Activated CD4-positive, alpha-beta T cell treated with anti-CD3 and anti-CD28 coated beads for 36 hours (primary cell): ENCODE data around the gene PIR. TPM values are rescaled to one million over a fixed set of nuclear protein-coding genes. Genes with fewer than 3 reads are reported as not detected.

Experiments used
- ATAC-seq: fragments of 200-7000 bp; cut with Tn5 transposase; one replicate; pipeline ENCODE4 v1.10.0; 2021; ENCODE audit warnings: mild to moderate bottlenecking, moderate library complexity
- CTCF ChIA-PET: fragments of 350-600 bp; sonication (Branson Sonifier 250); formaldehyde crosslinking; loops from one replicate; lab custom pipeline; 2021; ENCODE audit warnings: antibody characterized with exemption; lab: Charles Lee
- POLR2A ChIA-PET: fragments of 350-600 bp; sonication (Branson Sonifier 250); formaldehyde crosslinking; loops from one replicate; lab custom pipeline; 2021; ENCODE audit warnings: antibody characterized with exemption, inconsistent platforms; lab: Charles Lee
- DNase-seq: peaks from one replicate; pipeline ENCODE4 v3.0.0-alpha.2; 2020
- H3K27ac Mint-ChIP-seq: one replicate; pipeline ENCODE4 v1.8.0; 2021; ENCODE audit warnings: mixed read lengths
- H3K27me3 Mint-ChIP-seq: one replicate; pipeline ENCODE4 v1.8.0; 2021; ENCODE audit warnings: mixed read lengths
- H3K36me3 Mint-ChIP-seq: one replicate; pipeline ENCODE4 v1.8.0; 2021; ENCODE audit warnings: low read depth, mixed read lengths
- H3K4me1 Mint-ChIP-seq: one replicate; pipeline ENCODE4 v1.8.0; 2021; ENCODE audit warnings: mixed read lengths
- H3K4me3 Mint-ChIP-seq: one replicate; pipeline ENCODE4 v1.8.0; 2021; ENCODE audit warnings: mild to moderate bottlenecking, moderate library complexity, mixed read lengths
- H3K9me3 Mint-ChIP-seq: one replicate; pipeline ENCODE4 v1.8.0; 2021; ENCODE audit warnings: low read depth, mixed read lengths
- intact Hi-C, 2 experiments: fragments of 100-400 bp; cut with DNase I in 1 of 2; cut with micrococcal nuclease in 1 of 2; formaldehyde crosslinking; loops; one replicate each; pipeline versions ENCODE4 v1.14.2 to v1.15.1; 2022 to 2024; cut with DNase I, micrococcal nuclease
- total RNA-seq, 2 experiments: library from RNA; stranded (reverse); gene quantifications; one replicate each; pipeline ENCODE4 v1.2.3, GENCODE V29; 2021

The PIR gene
- total RNA-seq, 2 experiments from 2014 or later = 1.4 to 2.3 TPM

DNA sequence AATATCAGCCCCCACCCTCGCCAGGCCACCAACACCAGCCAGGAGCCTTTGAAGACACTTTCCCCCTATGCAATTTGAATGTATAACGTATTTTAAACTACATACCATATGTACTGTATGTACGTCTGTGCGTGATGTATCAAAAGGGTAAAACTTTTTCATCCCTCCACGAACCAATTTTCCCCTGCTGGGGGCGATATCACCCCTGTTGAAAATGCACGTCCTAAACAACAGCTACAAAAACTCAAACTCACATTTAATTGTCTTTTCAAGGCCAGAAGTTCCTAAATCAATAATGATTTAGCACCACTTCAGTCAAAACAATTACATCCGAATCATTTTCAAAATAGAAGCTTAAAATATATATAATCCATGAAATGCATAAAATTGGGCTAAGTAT is 110.3 kb downstream of the PIR start:
- H3K4me3 Mint-ChIP-seq = no peak overlapping the region
- ChIA-PET CTCF (interaction anchor here (0.7 to 1.2 kb wide), 2 partner anchors 52 to 94 kb away, joined by 3 read pairs; no protein-coding TSS in a partner anchor), POLR2A (no interaction called here)
- H3K27me3 Mint-ChIP-seq = peaks cover 5% of the 10 kb centered on the region
- DNase-seq (no peak), ATAC-seq (no peak)
- no peaks in the 10 kb centered on the region for H3K36me3 Mint-ChIP-seq
- no peaks in the 10 kb centered on the region for H3K9me3 Mint-ChIP-seq
- intact Hi-C loops = no loop called here
- H3K27ac Mint-ChIP-seq = no peak overlapping the region
- no peaks in the 10 kb centered on the region for H3K4me1 Mint-ChIP-seq

DNA sequence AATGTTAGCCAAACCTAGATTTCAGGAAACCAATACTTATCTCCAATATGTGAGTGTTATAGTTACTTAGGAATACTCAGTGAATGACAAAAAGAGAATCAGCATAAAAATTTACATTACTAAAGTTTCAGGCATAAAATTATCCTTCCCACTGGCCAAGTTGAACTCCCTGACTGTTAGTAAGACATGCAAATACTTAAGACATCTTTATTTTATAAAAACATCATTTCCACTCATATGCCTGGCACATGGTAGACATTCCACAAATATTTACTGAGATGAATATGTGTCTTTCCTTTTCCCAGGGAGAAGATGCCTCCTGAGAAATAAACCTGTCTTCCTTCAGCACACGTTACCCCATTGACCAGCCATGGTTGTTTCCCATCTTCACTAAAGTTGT is 116.2 kb downstream of the PIR start:
- no peaks in the 10 kb centered on the region for H3K4me1 Mint-ChIP-seq
- H3K9me3 Mint-ChIP-seq = no peaks in the 10 kb centered on the region
- H3K27me3 Mint-ChIP-seq = no peaks in the 10 kb centered on the region
- H3K4me3 Mint-ChIP-seq = no peak overlapping the region
- ChIA-PET POLR2A (no interaction called here), CTCF (no interaction called here)
- DNase-seq (no peak), ATAC-seq (no peak)
- H3K36me3 Mint-ChIP-seq = no peaks in the 10 kb centered on the region
- intact Hi-C loops = no loop called here
- H3K27ac Mint-ChIP-seq = no peak overlapping the region

DNA sequence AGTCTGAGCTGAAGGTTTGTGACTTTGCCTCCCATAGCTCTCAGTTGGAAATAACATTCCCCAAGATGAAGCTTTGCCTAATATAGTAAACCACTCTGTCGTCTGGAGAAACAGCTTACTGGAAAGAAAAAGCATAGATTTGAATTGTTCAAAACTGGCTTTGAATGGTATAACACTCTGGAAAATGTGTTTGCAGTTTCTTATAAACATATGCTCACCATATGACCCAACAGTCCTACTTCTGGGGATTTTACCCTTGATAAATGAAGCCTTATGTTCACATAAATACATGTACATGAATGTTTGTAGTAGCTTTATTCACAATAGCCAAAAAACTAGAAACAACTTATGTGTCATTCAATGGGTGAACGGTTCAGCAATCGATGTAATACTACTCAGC is 119.2 kb downstream of the PIR start:
- ATAC-seq = no peak
- ChIA-PET POLR2A (no interaction called here), CTCF (no interaction called here)
- H3K9me3 Mint-ChIP-seq = no peaks in the 10 kb centered on the region
- H3K4me3 Mint-ChIP-seq = no peak overlapping the region
- DNase-seq = no peak
- no peaks in the 10 kb centered on the region for H3K4me1 Mint-ChIP-seq
- peaks cover 3% of the 10 kb centered on the region for H3K27me3 Mint-ChIP-seq
- H3K27ac Mint-ChIP-seq = no peak overlapping the region
- no peaks in the 10 kb centered on the region for H3K36me3 Mint-ChIP-seq
- intact Hi-C loops = no loop called here

DNA sequence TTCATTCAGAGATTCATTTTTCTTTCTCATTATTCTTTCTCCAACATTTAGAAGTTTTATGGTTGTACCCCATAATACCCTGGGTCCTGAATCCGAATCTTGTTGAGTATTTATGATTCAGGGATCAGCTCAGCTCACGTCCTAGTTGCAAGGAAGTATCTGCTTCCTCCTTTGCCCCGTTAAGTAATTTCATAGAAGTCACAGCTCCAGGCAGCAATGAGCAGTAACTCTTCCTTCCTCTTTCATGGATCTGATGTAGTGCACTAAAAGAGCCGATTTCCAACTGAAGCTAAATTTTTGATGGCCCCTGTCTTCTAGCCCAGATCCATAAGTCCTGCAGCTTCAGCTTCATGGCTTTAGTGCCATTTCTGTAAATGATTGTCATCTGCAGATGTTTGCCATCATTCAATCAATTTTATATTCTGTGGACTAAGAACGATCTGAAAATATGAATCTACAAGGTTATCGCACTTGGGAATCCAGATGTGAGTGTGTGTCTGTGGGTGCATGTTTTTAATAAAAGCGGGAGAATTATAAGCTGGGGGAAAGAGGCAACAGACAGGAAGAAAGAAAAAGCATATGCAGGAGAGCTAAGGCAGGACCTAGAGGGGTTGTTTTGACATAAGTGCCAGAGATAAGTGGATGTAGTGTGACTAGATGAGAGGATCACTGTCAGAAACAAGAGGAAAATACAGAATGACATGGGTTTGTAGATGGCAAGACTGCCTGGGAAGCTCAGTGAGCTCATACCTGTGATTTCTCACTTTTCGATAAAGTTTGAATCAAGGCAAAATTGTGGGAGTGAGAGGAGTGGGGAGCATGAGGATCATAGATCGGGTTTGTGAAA is 126.4 kb downstream of the PIR start:
- H3K9me3 Mint-ChIP-seq = no peaks in the 10 kb centered on the region
- ChIA-PET CTCF (interaction anchor here (0.6 to 0.7 kb wide), 2 partner anchors 11 to 1765 kb away, joined by 3 to 4 read pairs; no protein-coding TSS in a partner anchor), POLR2A (no interaction called here)
- no peak overlapping the region for H3K4me3 Mint-ChIP-seq
- intact Hi-C loops = no loop called here
- no peak for ATAC-seq
- no peak overlapping the region for H3K27ac Mint-ChIP-seq
- no peaks in the 10 kb centered on the region for H3K4me1 Mint-ChIP-seq
- H3K27me3 Mint-ChIP-seq = peaks cover 13% of the 10 kb centered on the region
- no peak for DNase-seq
- H3K36me3 Mint-ChIP-seq = no peaks in the 10 kb centered on the region

DNA sequence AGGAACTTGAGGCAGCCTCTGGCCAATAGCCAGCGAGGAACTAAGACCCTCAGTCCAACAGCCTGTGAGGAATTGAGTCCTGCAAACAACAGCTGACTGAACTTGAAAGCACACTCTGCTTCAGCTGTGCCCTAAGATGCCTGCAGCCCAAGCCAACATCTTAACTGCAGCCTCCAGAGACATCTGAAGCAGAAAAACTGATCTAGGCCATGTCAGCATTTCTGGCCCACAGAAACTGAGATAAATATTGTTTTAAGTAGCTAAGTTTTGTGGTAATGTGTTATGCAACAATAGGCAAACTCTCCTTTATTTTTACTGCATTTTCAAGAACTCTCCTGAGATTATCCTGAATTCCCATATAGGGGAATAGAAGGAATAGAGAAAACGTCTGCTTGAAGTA is 133.4 kb downstream of the PIR start:
- intact Hi-C loops = loop anchor here in 1 of 2 experiments (10.0 kb wide), 1 partner anchor 285 kb away; no protein-coding TSS in a partner anchor
- H3K4me3 Mint-ChIP-seq = no peak overlapping the region
- no peaks in the 10 kb centered on the region for H3K36me3 Mint-ChIP-seq
- H3K9me3 Mint-ChIP-seq = no peaks in the 10 kb centered on the region
- H3K27me3 Mint-ChIP-seq = peaks cover 2% of the 10 kb centered on the region
- no peak for ATAC-seq
- no peaks in the 10 kb centered on the region for H3K4me1 Mint-ChIP-seq
- ChIA-PET CTCF (interaction anchor here (0.6 to 1.2 kb wide), 2 partner anchors 14 to 117 kb away, joined by 3 to 6 read pairs; no protein-coding TSS in a partner anchor), POLR2A (no interaction called here)
- no peak for DNase-seq
- no peak overlapping the region for H3K27ac Mint-ChIP-seq

DNA sequence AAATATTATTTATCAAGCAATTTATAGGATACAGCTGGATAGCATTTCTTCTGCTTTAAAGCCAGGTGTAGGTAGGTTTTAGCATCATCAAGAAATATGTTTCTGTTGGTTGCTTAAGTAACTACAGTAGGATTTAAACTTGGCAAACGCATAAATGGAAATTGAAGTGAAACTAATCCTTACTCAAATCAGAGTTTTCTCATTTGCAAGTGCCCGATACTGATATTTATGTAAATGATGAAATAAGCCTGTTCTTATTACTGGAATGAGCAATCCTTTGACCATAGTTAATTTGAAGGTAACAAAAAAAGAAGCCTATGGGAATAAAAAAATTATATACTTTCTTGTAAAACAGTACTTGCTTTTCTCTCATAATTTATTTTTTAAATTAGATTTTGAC is 134.6 kb downstream of the PIR start:
- Mint-ChIP-seq H3K27me3 (peaks cover 2% of the 10 kb centered on the region), H3K4me1 (no peaks in the 10 kb centered on the region), H3K36me3 (no peaks in the 10 kb centered on the region), H3K9me3 (no peaks in the 10 kb centered on the region), H3K4me3 (no peak overlapping the region), H3K27ac (no peak overlapping the region)
- ChIA-PET POLR2A (no interaction called here), CTCF (interaction anchor here (0.6 kb wide), 1 partner anchor 33 kb away, joined by 4 read pairs; no protein-coding TSS in a partner anchor)
- DNase-seq = no peak
- ATAC-seq = no peak
- intact Hi-C loops = loop anchor here in 1 of 2 experiments (10.0 kb wide), 1 partner anchor 286 kb away; no protein-coding TSS in a partner anchor

DNA sequence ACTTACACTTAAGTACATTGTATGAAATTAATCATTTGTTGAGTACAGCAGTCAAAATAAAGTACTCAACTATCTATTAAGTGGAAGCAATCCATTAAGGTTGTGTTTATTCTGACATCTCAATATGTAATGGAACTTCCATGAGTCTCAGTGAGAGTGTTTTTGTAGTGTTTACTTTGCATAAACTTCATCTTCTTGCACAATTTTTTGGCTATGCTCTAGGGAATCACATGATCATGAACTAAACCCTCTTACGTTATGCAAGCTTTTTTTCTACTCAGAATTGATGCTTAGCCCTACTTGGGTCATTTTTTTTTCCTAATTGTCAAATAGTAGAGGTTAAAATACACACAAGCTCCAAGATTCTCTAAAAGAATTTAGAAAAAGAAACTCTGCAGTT is 136.7 kb downstream of the PIR start:
- ChIA-PET CTCF (no interaction called here), POLR2A (no interaction called here)
- no peak for DNase-seq
- H3K36me3 Mint-ChIP-seq = no peaks in the 10 kb centered on the region
- no peak overlapping the region for H3K27ac Mint-ChIP-seq
- ATAC-seq = no peak
- intact Hi-C loops = loop anchor here in 1 of 2 experiments (10.0 kb wide), 1 partner anchor 288 kb away; no protein-coding TSS in a partner anchor
- peaks cover 2% of the 10 kb centered on the region for H3K27me3 Mint-ChIP-seq
- H3K4me3 Mint-ChIP-seq = no peak overlapping the region
- no peaks in the 10 kb centered on the region for H3K9me3 Mint-ChIP-seq
- H3K4me1 Mint-ChIP-seq = no peaks in the 10 kb centered on the region

DNA sequence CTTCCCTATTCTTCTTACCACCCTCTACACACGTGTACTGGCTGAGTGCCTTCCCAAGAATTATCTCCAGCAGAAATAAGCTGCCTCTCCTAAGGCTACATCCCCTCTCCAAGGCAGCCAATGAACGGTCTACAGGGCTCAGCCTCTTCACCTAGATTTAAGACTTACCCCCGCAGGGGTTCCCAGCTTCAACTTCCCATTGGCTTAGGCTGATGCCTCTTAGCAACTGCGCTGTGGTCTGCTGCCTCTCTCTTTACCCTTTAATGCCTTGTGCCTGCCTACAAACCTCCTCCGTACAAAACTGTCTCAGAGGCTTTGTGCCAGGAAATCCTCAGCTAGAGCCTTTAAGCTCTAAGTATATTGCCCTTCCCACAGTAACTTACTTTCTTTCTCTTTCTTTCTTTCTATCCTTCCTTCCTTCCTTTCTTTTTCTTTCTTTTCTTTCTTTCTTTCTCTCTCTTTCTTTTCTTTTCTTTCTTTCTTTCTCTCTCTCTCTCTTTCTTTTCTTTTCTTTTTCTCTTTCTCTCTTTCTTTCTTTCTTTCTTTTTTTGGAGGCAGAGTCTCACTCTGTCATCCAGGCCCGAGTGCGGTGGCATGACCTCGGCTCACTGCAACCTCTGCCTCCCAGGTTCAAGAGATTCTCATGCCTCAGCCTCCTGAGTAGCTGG is 142.7 kb downstream of the PIR start:
- intact Hi-C loops = loop anchor here in 1 of 2 experiments (10.0 kb wide), 1 partner anchor 294 kb away; no protein-coding TSS in a partner anchor
- H3K27me3 Mint-ChIP-seq = peaks cover 2% of the 10 kb centered on the region

DNA sequence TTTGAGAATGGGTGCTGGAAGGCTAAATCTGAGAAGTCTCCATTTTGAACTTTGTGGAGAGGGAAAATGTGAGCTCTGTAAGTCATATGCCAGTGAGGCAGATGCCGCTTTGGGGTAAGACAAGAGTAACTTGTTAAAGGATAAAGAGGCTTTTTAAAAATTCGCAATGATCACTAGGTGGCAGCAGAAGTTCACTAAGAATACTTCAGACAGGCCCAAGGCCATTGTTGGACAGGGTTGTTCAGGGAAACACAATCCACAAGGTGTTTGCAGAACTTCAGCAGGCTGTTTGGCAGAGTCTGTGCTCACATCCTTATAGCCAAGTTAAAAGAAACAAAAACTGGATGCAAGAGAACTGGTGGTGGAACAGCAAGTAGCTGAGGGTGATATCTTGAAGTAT is 144.1 kb downstream of the PIR start:
- ChIA-PET POLR2A (no interaction called here), CTCF (interaction anchor here (0.6 to 4.1 kb wide), 13 partner anchors 10 to 1226 kb away, joined by 3 to 32 read pairs (median 3); no protein-coding TSS in a partner anchor)
- Mint-ChIP-seq H3K27ac (no peak overlapping the region), H3K36me3 (no peaks in the 10 kb centered on the region), H3K27me3 (peaks cover 2% of the 10 kb centered on the region), H3K4me1 (no peaks in the 10 kb centered on the region), H3K9me3 (no peaks in the 10 kb centered on the region), H3K4me3 (no peak overlapping the region)
- ATAC-seq (peak; percentile 58), DNase-seq (peak; percentile 11)
- intact Hi-C loops = loop anchor here (1.0 to 2.0 kb wide), 3 partner anchors 119 to 216 kb away; no protein-coding TSS in a partner anchor

More for the DNA sequence above, 142.7 kb downstream of the PIR start:
- Mint-ChIP-seq H3K36me3 (no peaks in the 10 kb centered on the region), H3K9me3 (no peaks in the 10 kb centered on the region), H3K27ac (no peak overlapping the region), H3K4me3 (no peak overlapping the region), H3K4me1 (no peaks in the 10 kb centered on the region)
- CTCF ChIA-PET = interaction anchor here (0.5 to 4.1 kb wide), 5 partner anchors 10 to 379 kb away, joined by 3 to 32 read pairs (median 4); no protein-coding TSS in a partner anchor
- DNase-seq = no peak
- POLR2A ChIA-PET = no interaction called here
- ATAC-seq = no peak

DNA sequence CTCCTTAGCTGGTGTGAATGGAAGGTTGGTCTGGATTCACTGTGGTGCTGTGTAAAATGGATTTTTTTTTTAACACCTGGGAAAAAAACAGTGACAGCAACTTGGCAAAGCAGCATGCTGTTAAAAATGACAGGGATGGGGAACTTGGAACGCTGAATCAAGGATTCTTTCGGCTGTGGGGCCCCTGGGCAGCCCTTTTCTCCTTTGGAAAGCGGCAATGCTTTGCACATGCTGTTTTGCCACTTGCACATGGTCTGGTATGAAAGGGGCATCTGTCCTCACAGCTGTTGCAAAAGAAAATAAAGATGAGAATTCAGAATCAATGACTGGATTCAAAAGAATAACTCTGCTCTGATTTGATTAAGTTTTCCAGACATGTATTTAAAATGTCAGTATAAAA is 147.2 kb downstream of the PIR start:
- Mint-ChIP-seq H3K36me3 (no peaks in the 10 kb centered on the region), H3K4me3 (no peak overlapping the region), H3K9me3 (no peaks in the 10 kb centered on the region), H3K4me1 (no peaks in the 10 kb centered on the region), H3K27ac (no peak overlapping the region), H3K27me3 (peaks cover 10% of the 10 kb centered on the region)
- no peak for DNase-seq
- ChIA-PET POLR2A (no interaction called here), CTCF (interaction anchor here (0.6 kb wide), 1 partner anchor 13 kb away, joined by 6 read pairs; no protein-coding TSS in a partner anchor)
- no peak for ATAC-seq
- intact Hi-C loops = no loop called here

DNA sequence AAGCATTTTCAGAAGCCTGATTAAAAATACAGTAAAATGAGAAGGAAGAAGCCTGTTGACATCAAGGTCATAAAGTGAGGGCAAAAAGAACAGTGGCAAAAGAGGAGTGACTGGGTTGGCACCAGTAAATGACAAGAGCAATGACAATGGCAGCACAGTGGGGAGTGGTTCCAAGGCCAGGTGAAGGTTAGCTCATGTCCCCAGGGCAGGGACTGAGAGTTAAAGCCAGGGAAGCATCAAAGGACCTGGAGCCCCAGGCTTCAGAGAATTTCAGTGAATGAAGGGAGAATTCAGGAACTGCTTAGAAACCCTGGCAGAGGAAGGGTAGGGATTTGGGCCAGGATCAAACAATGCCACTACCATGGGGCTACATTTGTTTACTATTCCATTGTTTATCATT is 149.0 kb downstream of the PIR start:
- CTCF ChIA-PET = no interaction called here
- DNase-seq = no peak
- POLR2A ChIA-PET = no interaction called here
- peaks cover 13% of the 10 kb centered on the region for H3K27me3 Mint-ChIP-seq
- intact Hi-C loops = no loop called here
- H3K36me3 Mint-ChIP-seq = no peaks in the 10 kb centered on the region
- no peak overlapping the region for H3K27ac Mint-ChIP-seq
- no peaks in the 10 kb centered on the region for H3K9me3 Mint-ChIP-seq
- no peak for ATAC-seq
- H3K4me1 Mint-ChIP-seq = no peaks in the 10 kb centered on the region
- H3K4me3 Mint-ChIP-seq = no peak overlapping the region
